Prostate gland (tissue), 2 donors: ENCODE results near the gene PCDHB5. TPM values are rescaled to one million over a fixed set of nuclear protein-coding genes. Genes with fewer than 3 reads are reported as not detected.
"Not testable (repeated sequence)": the region's sequence is repeated elsewhere in the genome, so short reads cannot be mapped to it uniquely, and the experiment has no call there.

Source experiments
- DNase-seq: peaks from one replicate; pipeline ENCODE4 v3.0.0-alpha.2; 2019; ENCODE audit warnings: low spot score
- H3K27ac ChIP-seq, 2 donors: fragments of 200-600 bp; sonication (generic); 2 replicates each; pipeline ENCODE4 v1.5.1; 2017 to 2019
- H3K27me3 ChIP-seq: fragments of 200-600 bp; sonication (generic); replicated peaks from 2 replicates; pipeline ENCODE4 v1.5.1; 2019; ENCODE audit not compliant: insufficient read depth
- H3K36me3 ChIP-seq, 2 donors: fragments of 200-600 bp; sonication (generic); 1 replicate in 1 of 2; 2 replicates in 1 of 2; pipeline versions ENCODE4 v1.5.1 to v1.8.1; 2017 to 2019
- H3K4me1 ChIP-seq: fragments of 200-600 bp; sonication (generic); replicated peaks from 2 replicates; pipeline ENCODE4 v1.5.1; 2019
- H3K4me3 ChIP-seq, 2 donors: fragments of 200-600 bp; sonication (generic); 2 replicates each; pipeline ENCODE4 v1.5.1; 2017 to 2019
- H3K9me3 ChIP-seq: fragments of 200-600 bp; sonication (generic); 2 replicates; pipeline ENCODE4 v1.5.1; 2017
- POLR2A ChIP-seq: fragments of 450-650 bp; IDR thresholded peaks from one replicate; pipeline ENCODE4 v1.6.1; 2016; ENCODE audit warnings: antibody characterized with exemption, mild to moderate bottlenecking
- POLR2AphosphoS5 ChIP-seq: sonication (generic); formaldehyde crosslinking; IDR thresholded peaks from one replicate; pipeline ENCODE4 v1.6.1; 2017; ENCODE audit warnings: antibody characterized with exemption
- WGBS: methylation state at CpG from one replicate; pipeline ENCODE4 v1.1.5; 2018; 5-methylcytosine and 5-hydroxymethylcytosine counted together
- intact Hi-C: fragments of 100-400 bp; cut with DNase I; formaldehyde crosslinking; loops from one replicate; pipeline ENCODE4 v1.14.2; 2022
- total RNA-seq, 2 donors: library from RNA; depleted of rRNA; stranded (reverse); fragments of >200 nt; gene quantifications; one replicate each; pipeline ENCODE4 v1.1.0, GENCODE V29; 2016
- TF ChIP-seq, protein P1 (sequence below), 4 experiments: fragments of 200-600 bp in 2 of 4; fragments of 450-650 bp in 2 of 4; sonication (generic) in 2 of 4; IDR thresholded peaks; 1 replicate in 3 of 4; 2 replicates in 1 of 4; pipeline ENCODE4 v1.5.1; 2016 to 2019; ENCODE audit warnings: antibody characterized with exemption in 4 of 4, mild to moderate bottlenecking in 2 of 4, moderate library complexity in 2 of 4

PCDHB5 gene
- total RNA-seq, result 10 to 100 TPM in 1 of 2 donors, 1 to 10 TPM in 1; 5.3 to 11.3 TPM

- H3K36me3 ChIP-seq, result no peaks in the 10 kb centered on the region
- no peaks in the 10 kb centered on the region for H3K9me3 ChIP-seq
- WGBS, result 23% methylated on average over 22 of the region's 22 CpGs
- H3K27ac ChIP-seq, result no peak within 1 kb of the TSS
- TF ChIP-seq, protein P1, sequence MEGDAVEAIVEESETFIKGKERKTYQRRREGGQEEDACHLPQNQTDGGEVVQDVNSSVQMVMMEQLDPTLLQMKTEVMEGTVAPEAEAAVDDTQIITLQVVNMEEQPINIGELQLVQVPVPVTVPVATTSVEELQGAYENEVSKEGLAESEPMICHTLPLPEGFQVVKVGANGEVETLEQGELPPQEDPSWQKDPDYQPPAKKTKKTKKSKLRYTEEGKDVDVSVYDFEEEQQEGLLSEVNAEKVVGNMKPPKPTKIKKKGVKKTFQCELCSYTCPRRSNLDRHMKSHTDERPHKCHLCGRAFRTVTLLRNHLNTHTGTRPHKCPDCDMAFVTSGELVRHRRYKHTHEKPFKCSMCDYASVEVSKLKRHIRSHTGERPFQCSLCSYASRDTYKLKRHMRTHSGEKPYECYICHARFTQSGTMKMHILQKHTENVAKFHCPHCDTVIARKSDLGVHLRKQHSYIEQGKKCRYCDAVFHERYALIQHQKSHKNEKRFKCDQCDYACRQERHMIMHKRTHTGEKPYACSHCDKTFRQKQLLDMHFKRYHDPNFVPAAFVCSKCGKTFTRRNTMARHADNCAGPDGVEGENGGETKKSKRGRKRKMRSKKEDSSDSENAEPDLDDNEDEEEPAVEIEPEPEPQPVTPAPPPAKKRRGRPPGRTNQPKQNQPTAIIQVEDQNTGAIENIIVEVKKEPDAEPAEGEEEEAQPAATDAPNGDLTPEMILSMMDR (IDR thresholded peaks at IDR 0.05), result peak in 2 of 4 experiments; percentile 18 to 26
- no peak for TF ChIP-seq POLR2AphosphoS5
- intact Hi-C loops, result no loop called here
- peak within 1 kb of the TSS; percentile 25 for H3K4me3 ChIP-seq
- no peaks in the 10 kb centered on the region for H3K4me1 ChIP-seq
- no peaks in the 10 kb centered on the region for H3K27me3 ChIP-seq
- no peak for DNase-seq
These were observed at the start of gene PCDHB5 for GRCh38 chr5:141135030-141135717. PCDHB5 (plus strand) TSS chr5:141135206; CDS start chr5:141135435, 229 bp downstream.

- peak; percentile 16 for DNase-seq
- WGBS, result 16% methylated on average over 29 of the region's 29 CpGs
- H3K27ac ChIP-seq, result peak within 1 kb of the TSS in 1 of 2 donors; percentile 60
These were observed 40.3 kb upstream of the PCDHB5 start, which contains the start of gene PCDHB2 for GRCh38 chr5:141094481-141095262. PCDHB2 (plus strand) TSS chr5:141094615; CDS start chr5:141094791, 176 bp downstream.

DNA sequence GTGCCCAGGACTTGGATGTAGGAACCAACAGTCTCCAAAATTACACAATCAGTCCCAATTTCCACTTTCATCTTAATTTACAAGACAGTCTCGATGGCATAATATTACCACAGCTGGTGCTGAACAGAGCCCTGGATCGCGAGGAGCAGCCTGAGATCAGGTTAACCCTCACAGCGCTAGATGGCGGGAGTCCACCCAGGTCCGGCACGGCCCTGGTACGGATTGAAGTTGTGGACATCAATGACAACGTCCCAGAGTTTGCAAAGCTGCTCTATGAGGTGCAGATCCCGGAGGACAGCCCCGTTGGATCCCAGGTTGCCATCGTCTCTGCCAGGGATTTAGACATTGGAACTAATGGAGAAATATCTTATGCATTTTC lies 39.8 kb upstream of the PCDHB5 start:
- no peak for DNase-seq
- 32% methylated on average over 12 of the region's 12 CpGs for WGBS
- H3K4me1 ChIP-seq, result no peaks in the 10 kb centered on the region
- TF ChIP-seq POLR2A (no peak), POLR2AphosphoS5 (no peak)
- TF ChIP-seq, protein P1 (IDR thresholded peaks at IDR 0.05), result no peak
- no peaks in the 10 kb centered on the region for H3K36me3 ChIP-seq
- H3K27me3 ChIP-seq, result peaks cover 11% of the 10 kb centered on the region
- no peak overlapping the region for H3K27ac ChIP-seq
- peak overlapping the region in 1 of 2 donors; percentile 32 for H3K4me3 ChIP-seq
- H3K9me3 ChIP-seq, result peaks cover 5% of the 10 kb centered on the region
- intact Hi-C loops, result no loop called here

More at GRCh38 chr5:141094481-141095262, 40.3 kb upstream of the PCDHB5 start, which contains the start of gene PCDHB2:
- TF ChIP-seq, protein P1 (IDR thresholded peaks at IDR 0.05), result peak in 1 of 4 experiments; percentile 51
- TF ChIP-seq POLR2A, result no peak
- intact Hi-C loops, result no loop called here
- H3K4me1 ChIP-seq, result no peaks in the 10 kb centered on the region
- H3K27me3 ChIP-seq, result peaks cover 11% of the 10 kb centered on the region
- H3K4me3 ChIP-seq, result peak within 1 kb of the TSS in 1 of 2 donors; percentile 32
- H3K36me3 ChIP-seq, result no peaks in the 10 kb centered on the region
- H3K9me3 ChIP-seq, result peaks cover 5% of the 10 kb centered on the region

- intact Hi-C loops, H3K9me3 ChIP-seq: not testable (repeated sequence)
- WGBS, result 33% methylated on average over 30 of the region's 46 CpGs
These were observed 38.8 kb upstream of the PCDHB5 start for GRCh38 chr5:141096181-141096580.

DNA sequence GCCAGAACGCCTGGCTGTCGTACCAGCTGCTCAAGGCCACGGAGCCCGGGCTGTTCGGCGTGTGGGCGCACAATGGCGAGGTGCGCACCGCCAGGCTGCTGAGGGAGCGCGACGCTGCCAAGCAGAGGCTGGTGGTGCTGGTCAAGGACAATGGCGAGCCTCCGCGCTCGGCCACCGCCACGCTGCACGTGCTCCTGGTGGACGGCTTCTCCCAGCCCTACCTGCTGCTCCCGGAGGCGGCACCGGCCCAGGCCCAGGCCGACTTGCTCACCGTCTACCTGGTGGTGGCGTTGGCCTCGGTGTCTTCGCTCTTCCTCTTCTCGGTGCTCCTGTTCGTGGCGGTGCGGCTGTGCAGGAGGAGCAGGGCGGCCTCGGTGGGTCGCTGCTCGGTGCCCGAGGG lies 38.4 kb upstream of the PCDHB5 start:
- H3K4me1 ChIP-seq, H3K4me3 ChIP-seq, H3K36me3 ChIP-seq, H3K27ac ChIP-seq, H3K9me3 ChIP-seq, intact Hi-C loops, DNase-seq: not testable (repeated sequence)
- 37% methylated on average over 31 of the region's 38 CpGs for WGBS
- H3K27me3 ChIP-seq, result peaks cover 11% of the 10 kb centered on the region

More at GRCh38 chr5:141096181-141096580, 38.8 kb upstream of the PCDHB5 start:
- not testable (repeated sequence) for H3K27ac ChIP-seq, H3K4me1 ChIP-seq, H3K36me3 ChIP-seq, H3K4me3 ChIP-seq, DNase-seq
- peaks cover 11% of the 10 kb centered on the region for H3K27me3 ChIP-seq
